ENCODE data around the gene ZBTB7C. TPM values are rescaled to one million over a fixed set of nuclear protein-coding genes. Genes with fewer than 3 reads are reported as not detected.

ZBTB7C gene
- total and polyA plus RNA-seq, 8 donors, result 1.7 to 8.7 (median 2.7) TPM

- H3K36me3 ChIP-seq, result no peaks in the 10 kb centered on the region
- DNase-seq (no peak), ATAC-seq (peak; percentile 32)
- no peaks in the 10 kb centered on the region for H3K27me3 ChIP-seq
- intact Hi-C loops (cut with DNase I), result no loop called here
- H3K27ac ChIP-seq, result no peak overlapping the region
- peaks cover 0 to 26% of the 10 kb centered on the region in 2 donors for H3K4me1 ChIP-seq
- H3K9me3 ChIP-seq, result no peaks in the 10 kb centered on the region
- TF ChIP-seq CTCF (IDR thresholded peaks at IDR 0.05), result no peak
- H3K4me3 ChIP-seq, result no peak overlapping the region
Measured at GRCh38 chr18:48167897-48168253, 241.3 kb downstream of the ZBTB7C start.

GRCh38 chr18:48166336-48166875 is 242.8 kb downstream of the ZBTB7C start:
- Histone ChIP-seq H3K4me1 (peaks cover 5 to 39% of the 10 kb centered on the region in 2 donors), H3K4me3 (no peak overlapping the region), H3K9me3 (no peaks in the 10 kb centered on the region), H3K27ac (peak overlapping the region in 1 of 2 donors; percentile 24), H3K27me3 (peaks cover 0 to 10% of the 10 kb centered on the region in 2 donors), H3K36me3 (no peaks in the 10 kb centered on the region)
- no peak for TF ChIP-seq CTCF (IDR thresholded peaks at IDR 0.05)
- DNase-seq (no peak), ATAC-seq (no peak)
- intact Hi-C loops (cut with DNase I), result no loop called here

- TF ChIP-seq CTCF (IDR thresholded peaks at IDR 0.05), result no peak
- no peaks in the 10 kb centered on the region for H3K9me3 ChIP-seq
- DNase-seq, result no peak
- H3K4me1 ChIP-seq, result peaks cover 5 to 48% of the 10 kb centered on the region in 2 donors
- H3K27ac ChIP-seq, result no peak overlapping the region
- no peak overlapping the region for H3K4me3 ChIP-seq
- no peak for ATAC-seq
- intact Hi-C loops (cut with DNase I), result no loop called here
- H3K36me3 ChIP-seq, result no peaks in the 10 kb centered on the region
- peaks cover 0 to 12% of the 10 kb centered on the region in 2 donors for H3K27me3 ChIP-seq
Measured at GRCh38 chr18:48165111-48165866, 243.9 kb downstream of the ZBTB7C start.

GRCh38 chr18:48164701-48165100 is 244.5 kb downstream of the ZBTB7C start:
- H3K36me3 ChIP-seq, result no peaks in the 10 kb centered on the region
- no peak for ATAC-seq
- H3K4me1 ChIP-seq, result peaks cover 5 to 48% of the 10 kb centered on the region in 2 donors
- no peaks in the 10 kb centered on the region for H3K9me3 ChIP-seq
- no peak for TF ChIP-seq CTCF (IDR thresholded peaks at IDR 0.05)
- no peak overlapping the region for H3K4me3 ChIP-seq
- H3K27ac ChIP-seq, result peak overlapping the region in 1 of 2 donors; percentile 23
- DNase-seq, result no peak
- H3K27me3 ChIP-seq, result peaks cover 0 to 12% of the 10 kb centered on the region in 2 donors
- intact Hi-C loops (cut with DNase I), result no loop called here

GRCh38 chr18:48164116-48164515 is 245.1 kb downstream of the ZBTB7C start:
- H3K27me3 ChIP-seq, result peaks cover 0 to 12% of the 10 kb centered on the region in 2 donors
- DNase-seq (no peak), ATAC-seq (no peak)
- no peak overlapping the region for H3K4me3 ChIP-seq
- no peak for TF ChIP-seq CTCF (IDR thresholded peaks at IDR 0.05)
- H3K27ac ChIP-seq, result peak overlapping the region in 1 of 2 donors; percentile 23
- intact Hi-C loops (cut with DNase I), result no loop called here
- peaks cover 5 to 48% of the 10 kb centered on the region in 2 donors for H3K4me1 ChIP-seq
- no peaks in the 10 kb centered on the region for H3K36me3 ChIP-seq
- no peaks in the 10 kb centered on the region for H3K9me3 ChIP-seq

All from left lung (tissue), 10 donors.